Astrocyte of the cerebellum (primary cell): ENCODE results near the gene ESPL1.
A peak's percentile ranks its signal among the peaks of the same experiment; 100 is the strongest.
"Not testable (repeated sequence)": the region's sequence is repeated elsewhere in the genome, so short reads cannot be mapped to it uniquely, and the experiment has no call there.

Experiments used
- DNase-seq: peaks from one replicate; pipeline ENCODE4 v3.0.0-alpha.2; 2011; ENCODE audit warnings: low read depth
- H3K4me3 ChIP-seq: 2 replicates; pipeline ENCODE4 v1.5.1; 2011; ENCODE audit warnings: mild to moderate bottlenecking, low read depth, low read length, moderate library complexity
- CTCF ChIP-seq: IDR thresholded peaks from 2 replicates; pipeline ENCODE4 v1.5.1; 2012; ENCODE audit warnings: low read length, low read depth, moderate library complexity, mild to moderate bottlenecking; ENCODE audit errors: missing control alignments
- in situ Hi-C: cut with HindIII; loops from 2 replicates; pipeline ENCODE4 v1.10.0; 2017; ENCODE audit warnings: low sequenced_read_pairs

The ESPL1 gene

GRCh38 chr12:53288322-53288721 is 20.2 kb downstream of the ESPL1 start:
- no peak for TF ChIP-seq CTCF
- DNase-seq, result no peak
- in situ Hi-C loops, result loop anchor here (5.0 kb wide), 1 partner anchor 201 kb away; no protein-coding TSS in a partner anchor
- no peak overlapping the region for H3K4me3 ChIP-seq

GRCh38 chr12:53289891-53290290 is 21.8 kb downstream of the ESPL1 start:
- DNase-seq, result no peak
- in situ Hi-C loops, result loop anchor here (5.0 kb wide), 1 partner anchor 203 kb away; no protein-coding TSS in a partner anchor
- H3K4me3 ChIP-seq, result no peak overlapping the region
- TF ChIP-seq CTCF, result no peak

- no peak overlapping the region for H3K4me3 ChIP-seq
- no peak for TF ChIP-seq CTCF
- in situ Hi-C loops, result no loop called here
- DNase-seq, result no peak
These were observed 22.6 kb downstream of the ESPL1 start for GRCh38 chr12:53290661-53291060.

- no peak for TF ChIP-seq CTCF
These were observed 24.3 kb downstream of the ESPL1 start for GRCh38 chr12:53292426-53292825.

GRCh38 chr12:53295070-53295890 is 27.2 kb downstream of the ESPL1 start, which contains the start of gene PFDN5:
TSS of gene PFDN5 (plus strand) at chr12:53295542. CDS start at chr12:53295568, 26 bp downstream.
- in situ Hi-C loops, result loop anchor here (5.0 kb wide), 1 partner anchor 123 kb away; no protein-coding TSS in a partner anchor
- no peak for TF ChIP-seq CTCF
- peak; percentile 82 for DNase-seq
- peak within 1 kb of the TSS; percentile 99 for H3K4me3 ChIP-seq

More at GRCh38 chr12:53292426-53292825, 24.3 kb downstream of the ESPL1 start:
- DNase-seq, result no peak
- in situ Hi-C loops, result no loop called here
- H3K4me3 ChIP-seq, result no peak overlapping the region

- no peak for DNase-seq
- no peak for TF ChIP-seq CTCF
- in situ Hi-C loops, result loop anchor here (5.0 kb wide), 1 partner anchor 124 kb away; no protein-coding TSS in a partner anchor
- H3K4me3 ChIP-seq, result peak overlapping the region; percentile 99
These were observed 27.8 kb downstream of the ESPL1 start for GRCh38 chr12:53295891-53296219.

- in situ Hi-C loops, result loop anchor here (5.0 kb wide), 1 partner anchor 125 kb away; no protein-coding TSS in a partner anchor
- DNase-seq, H3K4me3 ChIP-seq: not testable (repeated sequence)
These were observed 29.0 kb downstream of the ESPL1 start for GRCh38 chr12:53297106-53297505.
